ENCODE results near the gene RNF17.

- no peak for TF ChIP-seq CTCF (IDR thresholded peaks at IDR 0.05)
- TF ChIP-seq EP300 (IDR thresholded peaks at IDR 0.05), result no peak
- TF ChIP-seq POLR2AphosphoS5 (IDR thresholded peaks at IDR 0.05), result no peak
Observed at GRCh38 chr13:24725379-24725778, 38.6 kb upstream of the RNF17 start.

Measured in gastroesophageal sphincter (tissue), 3 donors.